ENCODE measurements around the gene RCE1. TPM values are rescaled to one million over a fixed set of nuclear protein-coding genes. Genes with fewer than 3 reads are reported as not detected.
"Not testable (repeated sequence)": the region's sequence is repeated elsewhere in the genome, so short reads cannot be mapped to it uniquely, and the experiment has no call there.

Gene RCE1, protein sequence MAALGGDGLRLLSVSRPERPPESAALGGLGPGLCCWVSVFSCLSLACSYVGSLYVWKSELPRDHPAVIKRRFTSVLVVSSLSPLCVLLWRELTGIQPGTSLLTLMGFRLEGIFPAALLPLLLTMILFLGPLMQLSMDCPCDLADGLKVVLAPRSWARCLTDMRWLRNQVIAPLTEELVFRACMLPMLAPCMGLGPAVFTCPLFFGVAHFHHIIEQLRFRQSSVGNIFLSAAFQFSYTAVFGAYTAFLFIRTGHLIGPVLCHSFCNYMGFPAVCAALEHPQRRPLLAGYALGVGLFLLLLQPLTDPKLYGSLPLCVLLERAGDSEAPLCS
- polyA plus RNA-seq (2013, experiment 1 of 2; ENCODE audit: insufficient read length) = 21.0 TPM
- 14.9 TPM for polyA plus RNA-seq (2013, experiment 2 of 2; ENCODE audit: insufficient read length)

DNA sequence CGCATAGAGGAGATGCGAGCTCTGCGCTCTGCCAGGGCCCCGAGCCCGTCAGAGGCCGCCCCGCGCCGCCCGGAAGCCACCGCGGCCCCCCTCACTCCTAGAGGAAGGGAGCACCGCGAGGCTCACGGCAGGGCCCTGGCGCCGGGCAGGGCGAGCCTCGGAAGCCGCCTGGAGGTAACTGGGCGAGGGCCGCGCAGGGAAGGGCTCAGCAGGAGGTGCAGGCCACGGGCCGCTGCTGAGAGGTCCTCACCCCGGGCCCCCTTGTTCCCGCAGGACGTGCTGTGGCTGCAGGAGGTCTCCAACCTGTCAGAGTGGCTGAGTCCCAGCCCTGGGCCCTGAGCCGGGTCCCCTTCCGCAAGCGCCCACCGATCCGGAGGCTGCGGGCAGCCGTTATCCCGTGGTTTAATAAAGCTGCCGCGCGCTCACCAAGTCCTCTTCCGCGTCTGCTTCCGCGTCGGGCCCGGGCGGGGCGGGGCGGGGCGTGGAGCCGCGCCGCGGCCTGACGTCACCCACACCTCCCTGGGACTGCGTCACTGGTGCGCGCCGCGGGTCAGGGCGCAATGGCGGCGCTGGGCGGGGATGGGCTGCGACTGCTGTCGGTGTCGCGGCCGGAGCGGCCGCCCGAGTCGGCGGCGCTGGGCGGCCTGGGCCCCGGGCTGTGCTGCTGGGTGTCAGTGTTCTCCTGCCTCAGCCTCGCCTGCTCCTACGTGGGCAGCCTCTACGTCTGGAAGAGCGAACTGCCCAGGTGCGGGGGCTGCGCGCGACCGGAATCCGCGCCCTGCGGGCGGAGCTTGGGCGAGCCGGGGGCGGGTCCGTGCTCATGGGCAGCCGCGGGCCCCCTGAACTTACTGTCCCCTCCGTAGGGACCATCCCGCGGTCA, at the start of gene RCE1:
Gene RCE1 (plus strand): TSS at position 546 of the 880 bp plus-strand sequence. CDS start 15 bp downstream, at position 561.
- DNase-seq = peak; percentile 89

DNA sequence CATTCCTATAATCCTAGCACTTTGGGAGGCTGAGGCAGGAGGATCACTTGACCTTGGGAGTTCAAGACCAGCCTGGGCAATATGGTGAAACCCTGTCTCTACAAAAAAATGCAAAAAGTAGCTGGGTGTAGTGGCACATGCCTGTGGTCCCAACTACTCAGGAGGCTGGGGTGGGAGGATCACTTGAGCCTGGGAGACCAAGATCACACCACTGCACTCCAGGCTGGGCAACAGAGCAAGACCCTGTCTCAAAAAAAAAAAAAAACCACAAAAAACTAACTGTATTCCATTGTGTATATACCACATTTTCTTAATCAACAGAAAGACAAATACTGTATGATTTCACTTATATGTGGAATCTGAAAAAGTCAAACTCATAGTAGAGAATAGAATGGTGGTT, 43.4 kb upstream of the RCE1 start:
- not testable (repeated sequence) for DNase-seq

DNA sequence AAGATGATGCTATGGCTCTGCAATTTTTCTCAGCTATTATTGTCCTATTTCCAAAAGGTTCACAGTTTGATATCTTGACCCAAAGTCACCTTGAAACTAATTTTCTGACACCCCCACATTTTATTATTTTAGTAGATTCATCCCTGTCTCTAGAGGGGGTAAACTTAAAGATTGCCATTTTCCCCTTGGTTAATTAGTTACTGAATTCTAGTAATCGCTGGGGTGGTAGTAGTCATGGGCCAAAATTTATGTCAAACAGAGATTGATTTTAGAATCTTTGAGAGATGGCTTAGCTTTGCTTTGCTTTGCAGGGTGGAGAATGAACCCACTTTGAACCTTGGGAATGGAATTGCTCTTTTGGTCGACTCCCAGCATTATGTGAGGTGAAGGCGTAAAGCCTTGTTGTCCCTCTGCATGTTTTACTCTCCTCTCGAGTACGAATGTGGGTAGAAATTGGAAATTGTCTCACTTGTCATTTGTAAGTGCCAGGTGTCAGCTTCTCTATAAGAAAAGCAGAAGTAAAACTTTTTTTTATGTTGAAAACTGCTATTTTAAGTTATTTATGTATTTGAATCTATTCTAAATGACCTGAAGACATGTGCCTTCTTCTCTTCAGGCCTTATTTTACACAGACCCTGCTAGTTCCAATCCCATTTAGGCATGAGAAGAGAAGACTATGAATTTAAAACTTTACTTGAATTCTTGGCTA, 42.4 kb upstream of the RCE1 start:
- no peak for DNase-seq

DNA sequence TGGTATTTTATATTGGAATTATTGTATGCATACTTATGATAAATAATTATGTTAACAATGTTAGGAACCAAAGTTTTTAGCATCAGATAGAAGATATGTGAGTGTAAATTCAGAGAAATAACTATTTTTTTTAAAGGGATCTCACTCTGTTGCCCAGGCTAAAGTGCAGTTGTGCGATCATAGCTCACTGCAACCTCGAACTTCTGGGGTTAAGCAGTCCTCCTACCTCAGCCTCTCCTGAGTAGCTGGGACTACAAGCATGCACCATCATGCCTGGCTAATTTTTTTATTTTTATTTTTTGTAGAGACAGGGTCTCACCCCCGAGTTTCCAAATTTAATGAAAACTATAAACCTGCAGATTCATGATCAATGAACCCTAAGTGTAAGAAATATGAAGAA, 33.6 kb upstream of the RCE1 start:
- DNase-seq = no peak

DNA sequence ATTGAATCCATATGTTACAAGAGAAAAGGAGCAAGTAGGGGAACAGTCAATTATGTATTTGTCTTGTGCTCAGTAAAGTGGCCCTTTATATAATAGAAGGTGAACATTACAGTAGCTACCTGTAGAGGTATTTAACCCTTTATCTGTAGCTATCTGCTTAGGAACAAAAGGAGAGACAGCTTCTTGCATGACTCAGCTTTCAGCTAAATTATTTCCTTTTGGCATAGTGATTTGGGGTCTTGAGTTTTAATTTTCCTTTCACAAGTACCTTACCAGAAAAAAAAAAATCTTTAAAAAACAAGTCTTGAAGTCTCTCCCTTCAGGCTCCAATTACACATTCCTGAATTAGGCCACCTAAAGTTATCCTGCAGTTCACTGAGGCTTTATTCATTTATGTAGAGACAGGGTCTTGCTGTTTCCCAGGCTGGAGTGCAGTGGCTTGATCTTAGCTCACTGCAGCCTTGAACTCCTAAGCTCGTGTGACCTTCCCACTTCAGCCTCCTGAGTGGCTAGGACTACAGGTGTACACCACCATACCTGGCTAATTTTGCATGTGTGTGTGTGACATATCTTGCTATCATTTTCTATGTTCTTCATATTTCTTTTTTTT, 32.6 kb upstream of the RCE1 start:
- DNase-seq = no peak

GRCh38 chr11:66814678-66815077, 28.6 kb upstream of the RCE1 start:
- no peak for DNase-seq

- no peak for DNase-seq
These were observed 27.6 kb upstream of the RCE1 start for GRCh38 chr11:66815646-66816045.

GRCh38 chr11:66818231-66818955, 24.8 kb upstream of the RCE1 start:
- no peak for DNase-seq

- DNase-seq = no peak
These were observed 22.9 kb upstream of the RCE1 start for GRCh38 chr11:66820381-66820780.

GRCh38 chr11:66820901-66821300, 22.3 kb upstream of the RCE1 start:
- no peak for DNase-seq

DNA sequence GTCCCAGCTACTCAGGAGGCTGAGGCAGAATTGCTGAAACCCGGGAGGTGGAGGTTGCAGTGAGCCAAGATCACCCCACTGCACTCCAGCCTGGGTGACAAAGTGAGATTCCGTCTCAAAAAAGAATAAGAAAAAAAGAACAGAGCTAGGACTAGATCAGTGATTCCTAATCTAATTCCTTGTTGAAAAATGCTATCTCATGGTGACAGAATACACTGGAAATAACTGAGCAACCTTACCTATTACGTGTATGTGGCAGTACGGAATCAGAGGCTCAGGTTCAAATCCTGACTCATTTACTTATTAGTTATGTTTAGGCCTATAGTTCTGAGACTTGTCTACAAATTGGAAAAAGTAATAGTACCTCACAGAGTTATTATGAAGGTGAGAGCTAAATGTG, 19.5 kb upstream of the RCE1 start:
- no peak for DNase-seq

DNA sequence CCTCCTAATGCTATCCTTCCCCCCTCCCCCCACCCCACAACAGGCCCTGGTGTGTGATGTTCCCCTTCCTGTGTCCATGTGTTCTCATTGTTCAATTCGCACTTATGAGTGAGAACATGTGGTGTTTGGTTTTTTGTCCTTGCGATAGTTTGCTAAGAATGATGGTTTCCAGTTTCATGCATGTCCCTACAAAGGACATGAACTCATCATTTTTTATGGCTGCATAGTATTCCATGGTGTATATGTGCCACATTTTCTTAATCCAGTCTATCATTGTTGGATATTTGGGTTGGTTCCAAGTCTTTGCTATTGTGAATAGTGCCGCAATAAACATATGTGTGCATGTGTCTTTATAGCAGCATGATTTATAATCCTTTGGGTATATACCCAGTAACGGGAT, 18.7 kb upstream of the RCE1 start:
- DNase-seq = not testable (repeated sequence)

DNA sequence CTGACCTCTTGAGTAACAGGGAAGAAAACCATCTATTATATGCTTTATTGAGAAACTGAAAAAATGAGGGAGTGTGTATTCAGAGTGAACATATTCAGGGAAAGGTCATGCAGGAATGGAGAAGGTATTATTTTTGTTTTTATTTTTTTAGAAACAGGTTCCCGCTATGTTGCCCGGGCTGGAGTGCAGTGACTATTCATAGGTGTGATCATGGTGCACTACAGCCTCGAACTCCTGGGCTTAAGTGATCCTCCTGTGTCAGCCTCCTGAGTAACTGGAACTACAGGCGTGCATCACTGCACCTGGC, 8.7 kb upstream of the RCE1 start:
- no peak for DNase-seq

DNA sequence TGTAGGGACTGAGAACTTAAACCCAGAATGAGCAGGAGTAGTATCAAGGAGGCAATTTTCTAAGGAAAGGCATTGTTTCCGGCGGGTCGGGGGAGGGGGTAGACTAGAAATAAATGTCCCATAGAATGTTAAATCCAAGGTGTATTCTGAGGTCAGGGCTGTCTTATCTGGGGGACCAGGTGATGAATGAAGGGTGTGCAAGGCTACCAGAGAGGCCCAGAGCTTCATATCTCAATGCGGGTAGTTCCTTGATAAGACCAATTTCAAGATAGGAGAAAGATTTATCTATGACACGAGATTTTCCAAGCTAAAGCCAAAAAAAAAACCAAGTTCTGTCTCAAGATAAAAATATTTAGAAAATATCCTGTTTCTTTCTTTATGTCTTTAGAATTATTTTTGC, 8.3 kb upstream of the RCE1 start:
- DNase-seq = no peak

DNA sequence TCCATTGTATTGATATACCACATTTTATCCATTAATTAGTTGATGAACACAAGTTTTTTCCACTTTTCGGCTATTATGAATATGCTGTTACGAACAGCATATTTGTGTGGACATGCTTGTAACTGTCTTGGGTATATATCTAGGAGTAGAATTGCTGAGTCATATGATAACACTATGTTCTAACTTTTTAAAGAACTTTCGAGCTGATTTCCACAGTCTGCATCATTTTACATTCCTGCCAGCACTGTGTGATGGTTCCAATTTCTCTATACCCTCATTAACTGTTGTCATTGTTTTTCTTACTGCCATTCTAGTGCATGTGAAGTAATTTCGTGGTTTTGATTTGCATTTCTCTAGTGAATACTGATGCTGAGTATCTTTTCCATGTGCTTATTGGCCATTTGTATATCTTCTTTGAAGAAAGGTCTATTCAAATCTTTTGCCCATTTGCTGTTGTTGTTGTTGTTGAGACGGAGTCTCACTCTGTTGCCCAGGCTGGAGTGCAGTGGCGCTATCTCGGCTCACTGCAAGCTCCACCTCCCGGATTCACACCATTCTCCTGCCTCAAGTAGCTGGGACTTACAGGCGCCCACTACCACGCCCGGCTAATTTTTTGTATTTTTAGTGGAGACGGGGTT, 7.4 kb upstream of the RCE1 start:
- DNase-seq = peak; percentile 49

DNA sequence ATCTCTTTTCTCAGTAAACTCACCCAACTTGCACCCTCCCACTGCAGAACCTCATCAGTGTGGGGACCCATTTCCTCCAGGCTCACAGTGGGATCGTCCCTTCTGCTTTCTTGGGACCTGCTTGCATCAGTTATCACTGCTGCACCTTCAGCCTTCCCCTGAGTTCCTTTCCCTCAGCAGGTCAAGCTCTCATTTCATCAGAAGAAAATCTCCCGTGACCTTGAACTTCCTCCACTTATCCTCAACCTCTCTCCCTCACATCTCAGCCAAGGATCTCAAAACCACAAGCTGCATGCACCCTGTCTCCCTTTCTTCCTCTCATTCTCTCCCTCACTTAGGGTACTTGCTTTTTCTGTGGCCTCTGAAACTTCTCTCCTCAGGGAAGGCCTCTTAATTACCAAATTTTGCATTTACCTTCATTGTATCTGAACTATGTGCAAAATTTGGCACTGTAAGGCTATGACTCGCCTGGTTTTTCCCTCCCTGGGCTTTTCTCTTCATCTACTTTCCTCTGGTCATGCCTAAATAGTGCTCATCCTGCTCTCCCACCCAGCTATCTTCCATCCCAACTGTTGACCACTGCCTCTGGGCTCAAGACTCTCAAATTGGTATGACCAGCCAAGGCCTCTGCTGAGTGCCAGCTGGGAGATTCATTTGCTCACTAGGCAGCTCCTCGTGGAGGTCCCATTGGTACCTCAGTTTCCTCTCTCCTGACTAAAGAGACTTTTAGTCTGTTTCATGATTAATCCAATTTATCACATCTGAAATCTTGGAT, 2.7 kb upstream of the RCE1 start:
- DNase-seq = no peak

- DNase-seq = no peak
These were observed 1.4 kb upstream of the RCE1 start for GRCh38 chr11:66841861-66842260.

- no peak for DNase-seq
These were observed 743 bp upstream of the RCE1 start for GRCh38 chr11:66842501-66842895.

- DNase-seq = no peak
These were observed 695 bp downstream of the RCE1 start for GRCh38 chr11:66843776-66844495.

All from fibroblast of skin of back (primary cell).